Endothelial cell of umbilical vein (primary cell): ENCODE results near the gene CSTF3. TPM values are rescaled to one million over a fixed set of nuclear protein-coding genes. Genes with fewer than 3 reads are reported as not detected.

Source experiments
- BruUV-seq: library from RNA; stranded (reverse); fragments of 400-500 nt; replicated peaks from 2 replicates; lab custom pipeline; 2021; lab: Mats Ljungman, UMichigan
- CTCF ChIA-PET: fragments of 300-600, 350-600 bp; sonication (Branson Sonifier 250); formaldehyde crosslinking; loops from one replicate; lab custom pipeline; 2021; ENCODE audit warnings: antibody characterized with exemption, inconsistent platforms; lab: Charles Lee
- POLR2A ChIA-PET: fragments of 300-600, 350-600 bp; sonication (Branson Sonifier 250); formaldehyde crosslinking; loops from one replicate; lab custom pipeline; 2021; ENCODE audit warnings: antibody characterized with exemption, inconsistent platforms; lab: Charles Lee
- DNase-seq: peaks from one replicate; pipeline ENCODE4 v3.0.0-alpha.2; 2011; ENCODE audit warnings: low read depth, low spot score
- FAIRE-seq: peaks from 2 replicates; lab custom pipeline; 2011; peaks lifted over from hg19 to GRCh38; lab: Jason Lieb, UNC
- H2AFZ ChIP-seq: 2 replicates; pipeline ENCODE4 v1.6.0; 2012; ENCODE audit warnings: low read depth, low read length, control low read depth, inconsistent platforms
- H3K27ac ChIP-seq: 2 replicates; pipeline ENCODE4 v1.5.1; 2011; ENCODE audit warnings: low read depth, mild to moderate bottlenecking, control low read depth, low read length, moderate library complexity; ENCODE audit not compliant: insufficient read depth
- H3K27me3 ChIP-seq, 2 experiments: 2 replicates each; pipeline versions ENCODE4 v1.6.0 to v1.6.1; 2011; ENCODE audit warnings: low read length in 2 of 2, mixed read lengths in 1 of 2; ENCODE audit not compliant: control insufficient read depth in 2 of 2, insufficient read depth in 2 of 2
- H3K36me3 ChIP-seq, 2 experiments: 2 replicates in 1 of 2; 3 replicates in 1 of 2; pipeline ENCODE4 v1.5.1; 2011; ENCODE audit warnings: low read length in 2 of 2, mild to moderate bottlenecking in 1 of 2, moderate library complexity in 1 of 2; ENCODE audit not compliant: control insufficient read depth in 2 of 2, insufficient read depth in 2 of 2; ENCODE audit errors: extremely low read depth in 1 of 2
- H3K4me1 ChIP-seq: 3 replicates; pipeline ENCODE4 v1.5.1; 2011; ENCODE audit warnings: mild to moderate bottlenecking, low read length; ENCODE audit not compliant: control insufficient read depth, insufficient read depth; ENCODE audit errors: extremely low read depth
- H3K4me2 ChIP-seq: 2 replicates; pipeline ENCODE4 v1.6.1; 2011; ENCODE audit warnings: low read length, control low read depth, mixed read lengths; ENCODE audit not compliant: insufficient read depth
- H3K4me3 ChIP-seq, 3 experiments: fragments of 200-600 bp in 1 of 3; sonication (generic), shearing (Covaris generic) in 1 of 3; replicated peaks in 1 of 3; 2 replicates each; pipeline ENCODE4 v1.5.1; 2011 to 2016; ENCODE audit warnings: control low read depth in 3 of 3, low read length in 3 of 3, mild to moderate bottlenecking in 2 of 3, inconsistent platforms in 1 of 3, low read depth in 1 of 3, moderate library complexity in 1 of 3; ENCODE audit not compliant: insufficient read depth in 1 of 3
- H3K79me2 ChIP-seq: 2 replicates; pipeline ENCODE4 v1.6.0; 2012; ENCODE audit warnings: low read length, inconsistent platforms; ENCODE audit not compliant: control insufficient read depth, insufficient read depth
- H3K9ac ChIP-seq: replicated peaks from 2 replicates; pipeline ENCODE3; 2011; ENCODE audit warnings: low read length, control low read depth; ENCODE audit not compliant: insufficient read depth; ENCODE audit errors: extremely low read depth
- H3K9me1 ChIP-seq: replicated peaks from 3 replicates; pipeline ENCODE4 v1.6.0; 2011; ENCODE audit warnings: mild to moderate bottlenecking, low read length; ENCODE audit not compliant: control insufficient read depth, insufficient read depth; ENCODE audit errors: extremely low read depth
- H3K9me3 ChIP-seq: replicated peaks from 2 replicates; pipeline ENCODE4 v1.5.1; 2012; ENCODE audit warnings: low read length, inconsistent platforms; ENCODE audit not compliant: control insufficient read depth, insufficient read depth
- H4K20me1 ChIP-seq: replicated peaks from 2 replicates; pipeline ENCODE3; 2011; ENCODE audit warnings: mild to moderate bottlenecking, low read length; ENCODE audit not compliant: control insufficient read depth, insufficient read depth; ENCODE audit errors: extremely low read depth
- CTCF ChIP-seq, 2 donors: IDR thresholded peaks; 1 replicate in 1 of 2; 2 replicates in 1 of 2; pipeline ENCODE4 v1.5.1; 2011; ENCODE audit warnings: low read length in 2 of 2, mild to moderate bottlenecking in 2 of 2, moderate library complexity in 2 of 2, control low read depth in 1 of 2, inconsistent platforms in 1 of 2, low read depth in 1 of 2; ENCODE audit not compliant: insufficient read depth in 1 of 2; ENCODE audit errors: extremely low read depth in 1 of 2
- JUN ChIP-seq: IDR thresholded peaks from 2 replicates; pipeline ENCODE4 v1.6.1; 2011; ENCODE audit warnings: borderline replicate concordance, low read depth; ENCODE audit not compliant: insufficient read length, insufficient read depth
- MAX ChIP-seq: IDR thresholded peaks from 2 replicates; pipeline ENCODE4 v1.6.1; 2011; ENCODE audit not compliant: insufficient read depth, insufficient read length
- MYC ChIP-seq: IDR thresholded peaks from one replicate; pipeline ENCODE4 v1.6.1; 2011; ENCODE audit warnings: mild to moderate bottlenecking, low read depth, low read length
- dilution Hi-C: fragments of 300-500 bp; cut with MboI; formaldehyde crosslinking; loops from one replicate; pipeline ENCODE4 v1.15.0; 2019; ENCODE audit warnings: low sequenced_read_pairs; ENCODE audit not compliant: extremely low pct_ligation_motif_present
- intact Hi-C: fragments of 100-400 bp; cut with micrococcal nuclease; formaldehyde crosslinking; loops from one replicate; pipeline ENCODE4 v1.10.0; 2022
- polyA plus RNA-seq, 4 experiments: library from polyadenylated mRNA; depleted of rRNA in 3 of 4; stranded (reverse) in 3 of 4; unstranded in 1 of 4; fragments of >200 nt; gene quantifications; 2 replicates each; pipeline versions ENCODE4 v1.2.1 to v1.2.3, GENCODE V29; 2011 to 2012; ENCODE audit warnings: missing spikeins in 1 of 4
- total RNA-seq: library from RNA; stranded (reverse); gene quantifications from 2 replicates; pipeline ENCODE4 v1.2.3, GENCODE V29; 2021

Gene CSTF3
- total and polyA plus RNA-seq, 2 donors (not counting 3 experiments of a cell fraction or from before 2014, with no cell fraction given), result 18.3 to 46.6 TPM

GRCh38 chr11:33040862-33041453 lies 120.3 kb downstream of the CSTF3 start:
- H3K9me1 ChIP-seq, result no peaks in the 10 kb centered on the region
- TF ChIP-seq JUN (no peak), CTCF (IDR thresholded peaks at IDR 0.05; ENCODE audit: extremely low read depth in 1 of 2, insufficient read depth in 1 of 2, low read depth in 1 of 2, low read length in 2 of 2) (no peak), MYC (no peak), MAX (no peak)
- H3K4me1 ChIP-seq, result peaks cover 12% of the 10 kb centered on the region
- DNase-seq (no peak), FAIRE-seq (no peak)
- H3K27ac ChIP-seq, result no peak overlapping the region
- dilution Hi-C loops (no loop called here), intact Hi-C loops (no loop called here)
- H3K79me2 ChIP-seq, result peaks cover 3% of the 10 kb centered on the region
- H2AFZ ChIP-seq, result no peak overlapping the region
- no peak overlapping the region for H3K4me3 ChIP-seq
- no peaks in the 10 kb centered on the region for H4K20me1 ChIP-seq
- no peaks in the 10 kb centered on the region for H3K9me3 ChIP-seq
- CTCF ChIA-PET, result no interaction called here
- no peaks in the 10 kb centered on the region for H3K27me3 ChIP-seq
- BruUV-seq, result no TSS peak
- H3K36me3 ChIP-seq, result no peaks in the 10 kb centered on the region
- POLR2A ChIA-PET, result no interaction called here
- no peak overlapping the region for H3K9ac ChIP-seq
- H3K4me2 ChIP-seq, result peak overlapping the region; percentile 96
